Stimulated activated CD4-positive, alpha-beta T cell treated with anti-CD3 and anti-CD28 coated beads, TNF-alpha, amount 100 ng/mL, for 24 hours (primary cell): Measurements from ENCODE around the gene LRMDA.

Experiments
- DNase-seq, 3 experiments: peaks; one replicate each; pipeline ENCODE4 v3.0.0-alpha.2; 2020; ENCODE audit warnings: low read depth in 3 of 3

The LRMDA gene

GRCh38 chr10:75431180-75432111 is at the start of gene LRMDA:
Gene LRMDA (plus strand): TSS chr10:75431624.
- no peak for DNase-seq

- no peak for DNase-seq
These were observed 45.3 kb upstream of the LRMDA start for GRCh38 chr10:75386128-75386527.

- no peak for DNase-seq
These were observed 43.3 kb upstream of the LRMDA start for GRCh38 chr10:75388082-75388481.

- DNase-seq = no peak
These were observed 41.2 kb upstream of the LRMDA start for GRCh38 chr10:75390178-75390577.

GRCh38 chr10:75392271-75392670 is 39.2 kb upstream of the LRMDA start:
- no peak for DNase-seq

GRCh38 chr10:75392744-75393143 is 38.7 kb upstream of the LRMDA start:
- no peak for DNase-seq

GRCh38 chr10:75394221-75394620 is 37.2 kb upstream of the LRMDA start:
- no peak for DNase-seq

- no peak for DNase-seq
These were observed 36.1 kb upstream of the LRMDA start for GRCh38 chr10:75395066-75395931.

- no peak for DNase-seq
These were observed 35.3 kb upstream of the LRMDA start for GRCh38 chr10:75395932-75396630.

- no peak for DNase-seq
These were observed 34.6 kb upstream of the LRMDA start for GRCh38 chr10:75396631-75397495.

- no peak for DNase-seq
These were observed 33.8 kb upstream of the LRMDA start for GRCh38 chr10:75397496-75398199.

- DNase-seq = no peak
These were observed 33.2 kb upstream of the LRMDA start for GRCh38 chr10:75398200-75398691.

- DNase-seq = no peak
These were observed 32.5 kb upstream of the LRMDA start for GRCh38 chr10:75398692-75399460.

- peak in 1 of 3 experiments; percentile 44 for DNase-seq
These were observed 31.8 kb upstream of the LRMDA start for GRCh38 chr10:75399461-75400162.

- no peak for DNase-seq
These were observed 31.2 kb upstream of the LRMDA start for GRCh38 chr10:75400163-75400770.

- DNase-seq = no peak
These were observed 30.5 kb upstream of the LRMDA start for GRCh38 chr10:75400771-75401568.
